AG09309 (cell line): ENCODE measurements around the gene PRDM16.

ENCODE experiments used
- DNase-seq: peaks from one replicate; pipeline ENCODE4 v3.0.0-alpha.2; 2010; ENCODE audit warnings: low read depth
- H3K4me3 ChIP-seq: 2 replicates; pipeline ENCODE4 v1.5.1; 2011; ENCODE audit warnings: mild to moderate bottlenecking, low read depth, low read length, moderate library complexity; ENCODE audit not compliant: control insufficient read depth
- TF ChIP-seq, protein P1 (sequence below): IDR thresholded peaks from 2 replicates; pipeline ENCODE4 v1.5.1; 2011; ENCODE audit warnings: mild to moderate bottlenecking, low read depth, low read length, inconsistent platforms; ENCODE audit not compliant: insufficient read depth, control insufficient read depth; ENCODE audit errors: missing control alignments

PRDM16 gene

DNA sequence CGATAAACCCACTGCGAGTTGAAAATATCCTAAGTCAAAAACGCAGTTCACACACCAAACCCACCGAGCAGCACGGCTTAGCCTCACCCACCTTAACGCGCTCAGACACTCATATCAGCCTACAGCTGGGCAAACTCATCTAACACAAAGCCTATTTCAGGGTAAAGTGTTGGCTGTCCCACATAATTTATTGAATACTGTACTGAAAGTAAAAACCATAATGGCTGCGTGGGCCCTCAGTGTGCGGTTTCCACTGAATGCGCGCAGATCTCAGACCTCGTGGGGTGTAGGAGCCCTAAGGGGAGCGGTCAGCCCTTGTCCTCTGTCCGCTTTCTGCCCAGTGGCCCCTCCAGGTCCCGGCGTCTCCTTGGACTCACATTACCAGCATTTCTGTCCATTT lies 227.8 kb downstream of the PRDM16 start:
- TF ChIP-seq, protein P1, sequence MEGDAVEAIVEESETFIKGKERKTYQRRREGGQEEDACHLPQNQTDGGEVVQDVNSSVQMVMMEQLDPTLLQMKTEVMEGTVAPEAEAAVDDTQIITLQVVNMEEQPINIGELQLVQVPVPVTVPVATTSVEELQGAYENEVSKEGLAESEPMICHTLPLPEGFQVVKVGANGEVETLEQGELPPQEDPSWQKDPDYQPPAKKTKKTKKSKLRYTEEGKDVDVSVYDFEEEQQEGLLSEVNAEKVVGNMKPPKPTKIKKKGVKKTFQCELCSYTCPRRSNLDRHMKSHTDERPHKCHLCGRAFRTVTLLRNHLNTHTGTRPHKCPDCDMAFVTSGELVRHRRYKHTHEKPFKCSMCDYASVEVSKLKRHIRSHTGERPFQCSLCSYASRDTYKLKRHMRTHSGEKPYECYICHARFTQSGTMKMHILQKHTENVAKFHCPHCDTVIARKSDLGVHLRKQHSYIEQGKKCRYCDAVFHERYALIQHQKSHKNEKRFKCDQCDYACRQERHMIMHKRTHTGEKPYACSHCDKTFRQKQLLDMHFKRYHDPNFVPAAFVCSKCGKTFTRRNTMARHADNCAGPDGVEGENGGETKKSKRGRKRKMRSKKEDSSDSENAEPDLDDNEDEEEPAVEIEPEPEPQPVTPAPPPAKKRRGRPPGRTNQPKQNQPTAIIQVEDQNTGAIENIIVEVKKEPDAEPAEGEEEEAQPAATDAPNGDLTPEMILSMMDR, result no peak

DNA sequence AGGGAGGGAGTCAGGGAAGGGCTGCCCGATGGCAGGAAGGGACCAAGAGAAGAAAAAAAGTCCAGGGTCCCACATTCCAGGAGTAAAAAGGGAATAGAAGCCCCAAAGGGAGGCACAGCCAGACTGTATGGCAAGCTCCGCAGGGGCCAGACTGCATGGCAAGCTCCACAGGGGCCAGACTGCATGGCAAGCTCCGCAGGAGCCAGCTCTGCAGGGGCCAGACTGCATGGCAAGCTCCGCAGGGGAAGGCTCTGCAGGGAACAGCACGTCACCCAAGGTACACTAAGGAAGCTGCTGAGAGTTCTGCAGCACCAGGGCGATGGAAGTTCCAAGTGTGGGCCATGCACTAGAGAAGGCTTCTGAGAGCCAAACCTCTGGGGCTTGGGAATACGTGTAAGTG lies 228.8 kb downstream of the PRDM16 start:
- H3K4me3 ChIP-seq, result no peak overlapping the region
- TF ChIP-seq, protein P1, result no peak
- DNase-seq, result no peak

More for the DNA sequence above, 227.8 kb downstream of the PRDM16 start:
- no peak for DNase-seq
- H3K4me3 ChIP-seq, result no peak overlapping the region

DNA sequence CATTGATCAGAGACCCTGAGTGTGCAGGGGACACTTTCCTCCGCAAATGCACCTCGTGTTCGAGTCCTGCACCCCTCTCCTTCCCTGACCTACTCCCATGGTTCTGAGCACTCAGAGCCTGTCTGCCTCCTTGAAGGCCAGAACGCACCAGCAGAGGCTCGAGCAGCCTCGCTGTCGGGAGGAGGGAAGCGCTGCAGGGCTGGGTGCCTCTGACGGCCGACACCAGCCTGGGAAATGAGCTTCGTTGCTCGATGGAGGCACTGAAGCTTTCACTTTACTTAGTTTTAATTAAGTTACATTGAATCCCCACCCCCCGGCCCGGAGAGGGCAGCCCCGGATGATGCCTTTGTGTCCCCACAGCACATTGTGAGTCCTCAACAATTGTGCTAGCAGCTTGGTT lies 229.2 kb downstream of the PRDM16 start:
- TF ChIP-seq, protein P1, result no peak
- H3K4me3 ChIP-seq, result no peak overlapping the region
- no peak for DNase-seq

DNA sequence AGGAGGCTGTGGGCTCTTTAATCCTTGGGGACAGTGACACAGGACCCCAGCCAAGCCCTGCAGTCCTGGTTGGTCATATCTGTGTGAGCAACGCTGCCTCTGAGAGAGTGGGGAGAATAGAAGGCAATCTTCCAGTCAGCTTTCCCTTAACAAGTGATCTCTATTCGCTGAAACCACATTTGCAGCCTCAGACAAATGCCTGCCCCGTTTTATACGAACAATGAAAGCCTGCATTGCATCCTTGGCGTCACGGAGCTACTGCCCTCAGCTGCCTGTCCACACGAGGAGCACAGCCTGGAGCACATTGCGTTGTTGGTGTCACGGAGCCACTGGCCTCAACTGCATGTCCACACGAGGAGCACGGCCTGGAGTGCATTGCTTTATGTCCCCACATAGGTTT lies 235.2 kb downstream of the PRDM16 start:
- no peak overlapping the region for H3K4me3 ChIP-seq
- TF ChIP-seq, protein P1, result no peak
- no peak for DNase-seq

DNA sequence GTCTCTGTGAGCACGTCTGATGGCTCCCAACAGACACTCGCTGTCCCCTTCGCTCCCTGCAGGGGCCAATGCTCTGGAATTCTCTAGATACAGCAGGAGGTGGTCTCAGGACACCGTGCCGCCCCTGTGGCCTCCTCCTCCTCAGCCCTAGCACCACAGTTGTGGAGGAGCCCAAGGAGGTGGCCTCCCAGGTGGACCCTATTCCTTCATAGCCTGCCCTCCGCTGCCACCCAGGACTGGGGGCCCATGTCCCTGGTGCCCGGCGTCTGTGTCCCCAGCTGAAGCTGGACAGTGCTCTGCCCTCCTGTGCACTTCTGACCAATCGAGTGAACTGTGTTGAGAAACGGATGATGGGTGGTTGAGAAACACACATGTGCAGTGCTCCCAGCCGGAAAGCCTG lies 235.7 kb downstream of the PRDM16 start:
- DNase-seq, result no peak
- no peak overlapping the region for H3K4me3 ChIP-seq
- TF ChIP-seq, protein P1, result no peak

DNA sequence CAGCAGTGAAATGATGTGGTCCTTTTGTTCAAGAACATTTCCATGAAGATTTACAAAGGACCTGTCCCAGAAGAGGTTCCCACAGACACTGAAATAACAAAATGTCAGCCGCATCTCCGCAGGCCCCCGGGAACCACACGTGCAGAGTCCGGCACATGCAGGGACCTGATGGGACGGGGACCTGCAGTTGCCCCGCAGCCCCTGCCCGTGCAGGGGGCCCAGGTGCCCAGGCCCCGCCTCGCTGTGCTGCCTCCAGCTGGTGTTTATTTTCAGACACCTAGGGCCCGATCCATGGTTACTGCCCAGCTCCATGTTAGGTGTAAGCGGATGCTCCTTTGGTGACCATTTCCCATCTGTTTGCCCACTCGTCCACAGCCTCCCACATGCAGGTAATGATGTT lies 236.2 kb downstream of the PRDM16 start:
- TF ChIP-seq, protein P1, result no peak
- no peak for DNase-seq
- H3K4me3 ChIP-seq, result no peak overlapping the region
